Motor neuron (in vitro differentiated cells): ENCODE measurements around the gene SLC17A1. TPM values are rescaled to one million over a fixed set of nuclear protein-coding genes. Genes with fewer than 3 reads are reported as not detected.
A peak's percentile ranks its signal among the peaks of the same experiment; 100 is the strongest.

Source experiments
- ATAC-seq, 8 experiments: fragments of 200-7000 bp; cut with Tn5 transposase; replicated peaks in 6 of 8; 2 replicates each; pipeline ENCODE4 v1.8.0; 2021; ENCODE audit warnings: mild to moderate bottlenecking in 8 of 8, moderate library complexity in 8 of 8
- H3K27ac ChIP-seq, 2 donors: fragments of 250-450 bp; sonication (Bioruptor Pico); 2 replicates each; pipeline ENCODE4 v1.9.0; 2021; ENCODE audit warnings: antibody characterized with exemption in 2 of 2, mild to moderate bottlenecking in 2 of 2, moderate library complexity in 1 of 2
- H3K4me1 ChIP-seq, 2 donors: fragments of 250-450 bp; sonication (Bioruptor Pico); replicated peaks in 1 of 2; 2 replicates each; pipeline ENCODE4 v1.6.1; 2021; ENCODE audit warnings: antibody characterized with exemption in 2 of 2, mild to moderate bottlenecking in 2 of 2, moderate library complexity in 1 of 2
- H3K4me3 ChIP-seq, 5 donors: fragments of 250-450 bp; sonication (Bioruptor Pico); 2 replicates each; pipeline ENCODE4 v1.9.0; 2021; ENCODE audit warnings: antibody characterized with exemption in 5 of 5, mild to moderate bottlenecking in 5 of 5, moderate library complexity in 4 of 5
- WGBS, 10 experiments: fragments of 450-650 bp; shearing (Covaris generic); methylation state at CpG; one replicate each; pipeline ENCODE4 v1.0.0; 2022; 5-methylcytosine and 5-hydroxymethylcytosine counted together
- in situ Hi-C, 9 experiments: fragments of 400-800 bp; cut with MboI; loops; one replicate each; pipeline ENCODE4 v1.15.0; 2021; ENCODE audit warnings: low sequenced_read_pairs in 9 of 9, low pct_unique_long_range_greater_than_20kb in 2 of 9; ENCODE audit not compliant: unreplicated experiment in 9 of 9
- total RNA-seq, 8 experiments: library from RNA; unstranded; fragments of 300-600 nt; gene quantifications; 2 replicates each; pipeline versions ENCODE4 v1.2.3 to v1.2.4, GENCODE V29; 2022

SLC17A1 gene
- total RNA-seq, 8 experiments from 2014 or later, result not detected

DNA sequence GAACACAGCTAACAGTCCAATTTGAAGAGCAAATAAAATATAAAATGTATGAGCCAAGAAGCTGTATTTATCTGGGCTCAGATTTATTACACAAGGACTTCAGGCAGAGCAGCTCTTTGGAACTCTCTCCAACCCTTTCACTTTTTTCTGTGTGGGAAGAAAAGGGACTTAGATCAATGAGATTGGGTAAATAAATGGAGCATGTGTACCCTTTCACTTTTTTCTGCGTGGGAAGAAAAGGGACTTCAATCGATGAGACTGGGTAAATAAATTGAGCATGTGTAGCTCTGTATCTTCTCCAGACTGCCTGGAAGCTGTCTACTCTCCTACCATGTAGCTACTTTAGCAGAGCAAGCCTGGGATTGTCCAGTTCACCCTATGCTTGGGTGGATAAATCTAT, 31.5 kb upstream of the SLC17A1 start:
- Histone ChIP-seq H3K27ac (no peak overlapping the region), H3K4me3 (no peak overlapping the region), H3K4me1 (no peaks in the 10 kb centered on the region)
- WGBS, 10 experiments, result 20 to 85% (median 75%) methylated on average over 1 to 2 of the region's 2 CpGs; no CpG with 5 or more reads in 5 of the 10 experiments
- in situ Hi-C loops, result no loop called here
- peak in 1 of 8 experiments; percentile 62 for ATAC-seq

DNA sequence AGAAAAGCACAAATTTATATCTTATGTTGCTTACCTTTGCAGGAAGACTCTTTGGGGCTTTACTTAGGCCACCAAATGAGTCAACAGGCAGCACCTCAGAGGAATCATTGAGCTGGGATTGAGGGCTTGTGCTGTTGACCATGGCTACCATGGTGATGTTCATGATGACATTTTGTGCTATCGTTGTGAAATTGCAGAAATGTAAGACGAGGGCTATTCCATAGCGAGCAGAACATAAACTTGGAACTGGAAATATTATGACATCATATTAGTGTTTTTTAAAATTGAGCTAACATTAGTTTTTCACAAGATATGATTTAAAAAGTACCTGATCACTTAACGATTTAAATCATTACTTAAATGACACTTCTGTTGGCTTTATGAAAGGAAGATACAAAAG, 30.3 kb upstream of the SLC17A1 start:
- Histone ChIP-seq H3K4me3 (no peak overlapping the region), H3K4me1 (no peaks in the 10 kb centered on the region), H3K27ac (no peak overlapping the region)
- no peak for ATAC-seq
- in situ Hi-C loops, result no loop called here
- 10 to 94% (median 73%) methylated on average over 1 to 4 of the region's 4 CpGs; no CpG with 5 or more reads in 1 of the 10 experiments for WGBS, 10 experiments

DNA sequence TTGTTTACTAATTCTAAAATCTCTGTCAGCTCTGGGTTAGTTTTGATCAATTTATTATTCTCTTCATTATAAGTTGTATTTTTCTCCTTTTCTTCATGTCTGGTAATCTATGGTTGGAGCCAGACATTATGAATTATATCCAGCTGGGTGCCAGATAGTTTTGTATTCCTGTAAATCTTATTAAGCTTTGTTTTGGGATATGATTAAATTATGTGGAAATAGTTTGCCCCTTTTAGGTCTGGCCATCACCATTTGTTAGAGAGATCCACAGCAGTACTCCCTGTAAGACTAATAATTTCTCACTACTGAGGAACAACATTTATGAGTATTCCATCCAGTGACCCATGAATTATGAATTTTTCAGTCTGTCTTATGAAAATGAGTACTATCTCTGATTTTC, 20.9 kb upstream of the SLC17A1 start:
- in situ Hi-C loops, result no loop called here
- H3K4me1 ChIP-seq, result no peaks in the 10 kb centered on the region
- no peak overlapping the region for H3K27ac ChIP-seq
- H3K4me3 ChIP-seq, result no peak overlapping the region
- ATAC-seq, result no peak

DNA sequence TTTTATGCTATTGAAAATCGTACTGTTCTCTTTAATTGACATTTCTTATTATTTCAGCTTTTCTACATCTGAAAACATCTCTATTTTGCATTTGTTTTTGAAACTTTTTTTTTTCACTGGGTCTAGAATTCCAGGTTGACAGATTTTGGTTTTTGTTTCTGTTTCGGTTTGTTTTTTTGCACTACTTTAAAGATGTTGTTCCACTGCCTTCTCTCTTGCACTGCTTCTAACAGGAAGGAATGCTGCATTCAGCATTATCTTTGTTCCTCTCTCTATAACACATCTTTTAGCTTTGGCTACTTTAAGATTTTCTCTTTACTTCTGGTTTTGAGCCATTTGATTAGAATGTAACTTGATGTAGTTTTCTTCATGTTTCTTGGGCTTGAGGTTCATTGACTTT, 20.1 kb upstream of the SLC17A1 start:
- Histone ChIP-seq H3K27ac (no peak overlapping the region), H3K4me3 (no peak overlapping the region), H3K4me1 (no peaks in the 10 kb centered on the region)
- in situ Hi-C loops, result no loop called here
- WGBS, 10 experiments, result 3 to 97% (median 83%) methylated on average over 1 to 2 of the region's 2 CpGs
- ATAC-seq, result no peak

DNA sequence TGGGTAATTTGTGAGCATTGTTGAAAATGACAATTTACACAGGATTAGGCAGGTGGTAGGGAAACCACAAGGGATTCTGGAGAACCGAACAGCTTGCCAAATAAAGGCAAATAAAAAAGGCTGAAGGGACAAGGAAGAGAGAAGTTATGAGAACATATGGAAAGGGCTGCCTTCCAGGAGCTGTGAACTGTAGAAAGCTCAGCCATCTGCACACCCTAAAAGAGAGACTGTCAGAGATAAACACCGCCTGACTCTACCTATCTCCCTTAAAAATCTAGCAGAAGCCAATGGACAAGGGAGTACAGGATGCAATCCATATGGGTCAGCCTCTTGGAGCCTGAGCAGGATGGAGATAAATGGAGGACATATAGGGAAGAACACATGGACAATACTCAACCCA, 12.7 kb upstream of the SLC17A1 start:
- 0 to 100% (median 50%) methylated on average over 1 to 2 of the region's 2 CpGs; no CpG with 5 or more reads in 1 of the 10 experiments for WGBS, 10 experiments
- Histone ChIP-seq H3K4me3 (no peak overlapping the region), H3K27ac (no peak overlapping the region), H3K4me1 (no peaks in the 10 kb centered on the region)
- in situ Hi-C loops, result no loop called here
- ATAC-seq, result no peak

DNA sequence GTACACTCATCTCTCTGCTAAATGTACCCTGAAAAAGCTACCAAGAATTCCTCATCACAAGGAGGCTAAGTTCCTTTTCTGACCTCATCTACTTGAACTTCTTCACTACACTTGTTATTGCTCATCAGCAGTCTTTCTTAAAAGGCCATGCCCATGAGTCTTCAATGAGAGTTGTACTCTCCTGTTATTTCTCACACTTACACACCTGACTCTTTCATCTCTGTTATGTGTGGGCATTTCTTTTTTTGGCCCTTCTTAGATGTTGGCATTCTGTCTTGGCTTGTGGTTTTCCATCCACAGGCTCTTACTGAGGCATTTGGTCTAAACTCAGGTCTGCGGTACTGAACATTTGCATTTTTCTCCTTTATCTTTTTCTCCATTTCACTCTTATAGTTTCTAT, 10.7 kb upstream of the SLC17A1 start:
- no peak for ATAC-seq
- no peak overlapping the region for H3K27ac ChIP-seq
- 86 to 100% (median 100%) methylated on average over 1 of the region's 1 CpG; no CpG with 5 or more reads in 2 of the 10 experiments for WGBS, 10 experiments
- H3K4me1 ChIP-seq, result no peaks in the 10 kb centered on the region
- no peak overlapping the region for H3K4me3 ChIP-seq
- in situ Hi-C loops, result no loop called here

DNA sequence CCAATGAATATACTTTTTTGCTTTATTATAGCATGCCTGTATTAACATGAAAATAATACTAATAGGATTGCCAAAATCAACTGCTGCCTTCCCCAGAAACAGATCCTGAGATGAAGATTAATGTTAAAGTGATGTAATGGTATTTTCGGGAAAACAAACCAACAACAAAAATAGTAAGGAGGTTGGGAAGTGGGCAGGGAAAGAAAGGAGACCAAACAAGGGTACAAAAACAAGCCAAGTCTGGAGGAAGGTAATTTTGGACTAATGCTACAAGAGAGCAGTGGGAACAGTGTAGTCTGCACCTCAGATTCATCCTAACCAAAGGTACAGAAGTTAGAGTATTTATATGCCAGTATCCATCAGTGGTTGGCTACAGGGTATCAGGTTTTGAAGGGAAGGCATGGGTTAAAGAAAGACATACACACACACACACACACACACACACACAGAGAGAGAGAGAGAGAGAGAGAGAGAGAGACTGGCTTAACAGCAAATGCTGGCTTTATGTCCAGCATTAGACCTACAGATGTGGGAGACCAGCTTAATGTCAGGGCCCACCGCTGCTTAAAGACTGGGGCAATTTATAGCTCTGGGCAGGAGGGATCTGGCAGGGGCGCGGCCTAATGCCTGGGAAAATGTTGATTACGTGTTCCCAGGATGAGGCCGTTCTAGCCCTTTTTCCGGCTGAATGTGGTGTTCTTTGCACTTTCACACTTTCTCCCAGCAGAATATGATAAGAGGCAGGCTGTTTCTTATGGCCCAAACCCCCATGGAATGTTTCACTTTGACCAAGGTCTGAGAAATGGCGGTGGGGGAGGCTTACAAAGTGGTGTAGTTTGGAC, 3.8 kb upstream of the SLC17A1 start:
- no peak overlapping the region for H3K27ac ChIP-seq
- WGBS, 10 experiments, result 0 to 100% (median 44%) methylated on average over 1 to 6 of the region's 8 CpGs; no CpG with 5 or more reads in 2 of the 10 experiments

DNA sequence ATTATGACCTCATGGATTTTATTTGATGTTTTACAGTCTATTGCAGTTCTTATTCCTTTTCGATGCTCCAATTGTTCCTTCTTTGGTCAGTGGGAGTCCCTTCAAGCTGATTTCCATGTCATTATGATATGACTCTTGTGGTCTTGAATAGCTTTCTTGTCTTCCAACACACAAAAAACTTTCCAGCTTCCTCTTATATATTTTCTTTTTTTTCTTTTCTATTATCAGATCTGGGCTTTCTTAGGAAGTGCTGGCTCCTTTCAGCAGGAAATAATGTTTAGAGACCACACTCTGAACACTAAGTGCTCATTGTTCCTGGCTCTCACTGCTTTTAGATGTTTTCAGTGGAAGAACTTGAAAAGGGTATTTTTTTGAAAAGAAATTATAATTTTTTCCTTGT, 3.1 kb upstream of the SLC17A1 start:
- H3K27ac ChIP-seq, result no peak overlapping the region
- no peaks in the 10 kb centered on the region for H3K4me1 ChIP-seq
- WGBS, 10 experiments, result 0 to 100% (median 75%) methylated on average over 1 of the region's 1 CpG
- no peak for ATAC-seq
- in situ Hi-C loops, result no loop called here
- H3K4me3 ChIP-seq, result no peak overlapping the region

More for the DNA sequence above, 3.8 kb upstream of the SLC17A1 start:
- in situ Hi-C loops, result no loop called here
- ATAC-seq, result peak in 2 of 8 experiments; percentile 22 to 30
- Histone ChIP-seq H3K4me3 (no peak overlapping the region), H3K4me1 (no peaks in the 10 kb centered on the region)

DNA sequence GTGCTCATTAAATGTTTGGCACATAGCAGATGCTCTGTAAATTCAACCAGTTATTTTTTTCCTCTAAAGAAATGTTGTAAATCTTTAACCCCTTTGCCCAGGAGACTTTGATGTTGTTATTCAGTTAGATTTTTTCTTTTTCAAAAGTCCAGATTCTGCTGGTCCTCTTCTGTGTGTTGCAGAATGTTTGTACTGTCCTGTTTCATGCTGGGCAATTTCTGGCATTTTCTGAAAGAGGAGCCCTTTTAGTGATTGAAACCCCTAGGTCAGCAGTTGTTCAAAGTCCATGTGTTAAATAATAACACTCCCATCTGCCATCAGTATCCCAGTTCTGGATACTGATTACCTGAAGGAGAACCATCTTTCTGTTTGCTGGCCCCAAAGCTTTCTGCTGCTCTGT, 1.3 kb upstream of the SLC17A1 start:
- no peak overlapping the region for H3K27ac ChIP-seq
- in situ Hi-C loops, result no loop called here
- no peak for ATAC-seq
- H3K4me1 ChIP-seq, result no peaks in the 10 kb centered on the region
- H3K4me3 ChIP-seq, result no peak overlapping the region

DNA sequence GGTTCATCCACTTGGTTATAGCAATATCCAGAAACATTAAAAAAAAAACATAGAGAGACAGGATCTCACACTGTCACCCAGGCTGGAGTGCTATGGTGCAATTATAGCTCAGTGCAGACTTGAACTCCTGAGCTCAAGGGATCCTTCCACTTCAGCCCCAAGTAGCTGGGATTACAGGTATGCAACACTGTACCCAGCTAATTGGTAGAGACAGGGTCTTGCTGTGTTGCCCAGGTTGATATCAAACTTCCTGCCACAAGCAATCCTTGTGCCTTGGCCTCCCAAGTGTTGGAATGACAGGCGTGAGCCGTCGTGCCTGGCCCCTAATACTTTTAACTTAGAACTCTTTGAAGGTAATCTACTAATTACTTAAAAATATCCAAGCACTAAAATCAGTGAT, 818 bp upstream of the SLC17A1 start:
- WGBS, 10 experiments, result 10 to 100% (median 84%) methylated on average over 1 to 3 of the region's 3 CpGs; no CpG with 5 or more reads in 4 of the 10 experiments
- ATAC-seq, result no peak
- in situ Hi-C loops, result no loop called here
- Histone ChIP-seq H3K27ac (no peak overlapping the region), H3K4me1 (no peaks in the 10 kb centered on the region), H3K4me3 (no peak overlapping the region)

DNA sequence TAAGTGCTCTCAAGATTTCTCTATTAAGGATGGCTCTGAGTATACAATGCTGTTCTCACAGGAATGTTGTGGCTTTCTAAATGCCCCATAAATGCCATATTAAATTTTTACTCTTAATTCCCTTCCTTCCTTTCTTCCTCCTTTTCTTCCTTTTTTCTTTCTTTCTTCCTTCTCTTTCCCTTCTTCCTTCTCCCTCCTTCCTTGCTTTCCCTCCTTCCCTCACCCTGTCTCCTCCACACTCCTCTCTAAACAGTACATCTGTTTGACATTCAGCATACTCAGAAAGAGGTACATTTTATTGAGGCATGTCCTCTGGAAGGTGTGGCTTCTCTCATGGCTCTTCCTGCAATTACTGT, 433 bp upstream of the SLC17A1 start:
- Histone ChIP-seq H3K27ac (no peak overlapping the region), H3K4me1 (no peaks in the 10 kb centered on the region), H3K4me3 (no peak overlapping the region)
- ATAC-seq, result no peak
- in situ Hi-C loops, result no loop called here

DNA sequence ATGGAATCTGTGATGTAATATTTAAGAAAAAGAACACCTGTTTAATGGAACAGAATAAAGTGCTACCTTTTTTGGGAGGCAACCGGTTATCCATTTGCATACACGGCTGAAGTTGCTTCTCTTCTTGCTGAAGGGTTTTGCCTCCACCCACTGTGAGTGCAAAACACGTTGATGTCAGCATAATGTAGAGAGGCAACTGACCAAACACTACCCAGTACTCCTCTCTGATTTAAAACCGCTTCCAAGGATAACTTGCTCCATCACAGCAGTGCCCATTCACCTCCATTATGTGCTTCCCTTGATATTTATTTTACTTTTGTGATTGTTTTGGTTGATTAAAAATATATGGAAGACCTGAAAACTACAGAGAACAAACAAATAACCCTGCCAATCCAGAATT, 1.4 kb downstream of the SLC17A1 start:
- WGBS, 10 experiments, result 0 to 100% (median 78%) methylated on average over 1 to 4 of the region's 4 CpGs; no CpG with 5 or more reads in 3 of the 10 experiments
- Histone ChIP-seq H3K4me3 (no peak overlapping the region), H3K4me1 (no peaks in the 10 kb centered on the region), H3K27ac (no peak overlapping the region)
- in situ Hi-C loops, result no loop called here
- peak in 2 of 8 experiments; percentile 26 to 72 for ATAC-seq

DNA sequence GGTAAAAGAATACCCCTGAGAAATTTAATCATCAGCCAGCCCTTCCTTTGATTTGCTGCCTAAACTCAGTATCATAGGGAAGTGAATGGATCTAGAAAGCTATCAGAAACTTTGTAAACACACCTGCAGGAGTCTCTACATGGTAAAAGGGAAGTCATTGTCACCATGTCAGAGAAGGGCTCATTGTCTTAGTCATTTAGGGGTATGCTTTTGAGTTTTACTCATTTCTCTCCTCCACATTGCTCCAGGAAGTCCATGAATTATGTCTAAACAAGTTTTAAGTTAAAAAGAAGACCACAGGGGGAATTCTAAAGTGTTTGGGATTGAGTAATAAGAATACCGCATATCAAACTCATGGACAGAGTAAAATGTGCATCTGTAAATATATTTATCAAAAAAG, 2.5 kb downstream of the SLC17A1 start:
- WGBS, 10 experiments, result 5 to 100% (median 89%) methylated on average over 1 of the region's 1 CpG; no CpG with 5 or more reads in 1 of the 10 experiments
- no peak for ATAC-seq
- in situ Hi-C loops, result no loop called here
- H3K4me1 ChIP-seq, result no peaks in the 10 kb centered on the region
- H3K4me3 ChIP-seq, result no peak overlapping the region
- no peak overlapping the region for H3K27ac ChIP-seq

DNA sequence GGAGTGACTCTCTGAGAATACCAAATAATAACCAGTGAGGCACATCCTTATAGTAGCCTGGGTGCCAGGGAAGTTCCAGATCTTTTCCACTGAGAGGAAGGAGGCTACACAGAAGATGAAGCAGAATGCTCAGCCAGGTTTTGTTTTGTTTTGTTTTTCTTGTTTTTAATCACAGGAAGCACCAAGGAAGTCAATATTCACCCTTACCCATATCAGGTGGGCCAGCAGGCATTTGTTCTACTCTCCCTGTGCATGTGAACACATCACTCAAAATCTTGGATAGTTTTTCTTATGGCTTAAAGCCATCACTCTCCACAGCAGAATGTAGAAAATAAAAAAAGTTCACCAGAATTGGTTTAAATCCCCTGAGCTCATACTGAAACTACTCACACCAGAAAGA, 10.5 kb downstream of the SLC17A1 start:
- ATAC-seq, result no peak
- Histone ChIP-seq H3K4me1 (no peaks in the 10 kb centered on the region), H3K4me3 (no peak overlapping the region), H3K27ac (no peak overlapping the region)
- in situ Hi-C loops, result no loop called here
